Activated gamma-delta T cell treated with anti-CD3 and anti-CD28 coated beads, Interleukin-2, amount 50 U/mL, for 16 hours (primary cell): ENCODE measurements around the gene GALM.
"Not testable (repeated sequence)": the region's sequence is repeated elsewhere in the genome, so short reads cannot be mapped to it uniquely, and the experiment has no call there.

Experiments
- DNase-seq: peaks from one replicate; pipeline ENCODE4 v3.0.0-alpha.2; 2020; ENCODE audit warnings: low read depth

The GALM gene

GRCh38 chr2:38682008-38682575, 16.2 kb downstream of the GALM start:
- no peak for DNase-seq

DNA sequence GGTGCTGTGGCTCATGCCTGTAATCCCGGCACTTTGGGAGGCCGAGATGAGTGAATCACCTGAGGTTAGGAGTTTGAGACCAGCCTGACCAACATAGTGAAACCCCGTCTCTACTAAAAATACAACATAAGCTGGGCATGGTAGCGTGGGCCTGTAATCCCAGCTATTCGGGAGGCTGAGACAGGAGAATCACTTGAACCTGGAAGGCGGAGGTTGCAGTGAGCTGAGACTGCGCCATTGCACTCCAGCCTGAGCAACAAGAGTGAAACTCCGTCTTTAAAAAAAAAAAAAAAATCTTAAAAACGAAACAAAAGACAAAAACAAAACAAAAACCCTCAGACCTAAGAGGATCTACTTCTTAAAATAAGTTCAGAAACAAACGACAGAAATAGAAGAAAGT, 16.7 kb downstream of the GALM start:
- DNase-seq, result not testable (repeated sequence)

DNA sequence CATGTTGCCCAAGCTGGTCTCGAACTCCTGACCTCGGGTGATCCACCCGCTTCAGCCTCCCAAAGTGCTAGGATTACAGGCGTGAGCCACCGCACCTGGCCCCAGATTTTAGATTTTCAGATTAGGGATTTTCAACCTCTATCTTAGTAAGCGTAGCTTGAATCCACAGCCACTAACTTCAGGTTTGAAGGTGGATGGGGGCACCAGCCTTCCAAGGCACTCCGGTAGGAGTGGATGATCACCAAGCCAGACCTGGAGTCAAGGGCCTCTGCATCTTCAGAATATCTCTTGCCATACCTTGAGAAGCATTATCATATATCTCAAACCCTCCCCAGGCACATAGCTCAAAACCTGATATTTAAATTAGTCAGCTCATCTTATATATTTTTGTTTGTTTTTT, 17.9 kb downstream of the GALM start:
- DNase-seq, result no peak

GRCh38 chr2:38685116-38685735, 19.3 kb downstream of the GALM start:
- DNase-seq, result no peak

DNA sequence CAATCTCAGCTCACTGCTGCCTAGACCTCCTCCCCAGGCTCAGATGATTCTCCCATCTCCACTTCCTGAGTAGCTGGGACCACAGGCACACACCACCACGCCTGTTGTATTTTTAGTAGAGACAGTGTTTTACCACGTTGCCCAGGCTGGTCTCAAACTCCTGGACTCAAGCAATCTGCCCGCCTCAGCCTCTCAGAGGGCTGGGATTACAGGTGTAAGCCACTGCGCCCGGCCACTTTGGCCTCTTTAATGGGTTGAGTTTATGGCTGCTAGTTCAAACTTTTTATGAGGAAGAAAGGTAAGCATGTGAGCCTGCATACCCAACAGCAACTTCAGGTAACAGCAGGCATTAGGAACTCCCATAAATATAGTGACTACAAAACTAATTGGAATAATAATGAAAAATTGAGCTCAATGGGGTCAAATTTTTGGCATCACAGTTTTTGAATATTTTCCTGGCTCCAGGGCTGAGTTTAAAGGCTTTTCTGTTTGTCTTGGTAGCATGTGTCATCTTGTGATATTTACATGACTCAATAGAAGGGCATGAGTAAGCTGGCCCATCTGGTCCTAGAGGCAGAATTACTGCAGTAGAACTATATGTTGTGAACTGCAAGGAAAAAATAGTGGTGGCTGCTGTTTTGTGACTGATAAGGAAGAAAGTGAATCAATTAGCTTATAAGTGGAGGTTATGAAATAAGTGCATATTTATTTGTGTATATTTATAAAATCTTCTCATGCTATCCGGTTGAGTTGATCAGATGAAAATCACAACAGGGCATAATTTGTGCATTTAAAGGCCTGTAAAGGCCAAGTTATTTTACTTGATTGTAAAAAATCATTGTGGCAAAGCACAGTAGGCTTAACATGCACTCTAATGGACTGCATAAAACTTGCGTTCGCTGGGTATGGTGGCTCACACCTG, 24.8 kb downstream of the GALM start:
- DNase-seq, result no peak

- DNase-seq, result no peak
These were observed 26.1 kb downstream of the GALM start for GRCh38 chr2:38691994-38692393.

GRCh38 chr2:38692636-38693318, 26.9 kb downstream of the GALM start:
- no peak for DNase-seq

- DNase-seq, result no peak
These were observed 31.4 kb downstream of the GALM start for GRCh38 chr2:38697116-38697840.

DNA sequence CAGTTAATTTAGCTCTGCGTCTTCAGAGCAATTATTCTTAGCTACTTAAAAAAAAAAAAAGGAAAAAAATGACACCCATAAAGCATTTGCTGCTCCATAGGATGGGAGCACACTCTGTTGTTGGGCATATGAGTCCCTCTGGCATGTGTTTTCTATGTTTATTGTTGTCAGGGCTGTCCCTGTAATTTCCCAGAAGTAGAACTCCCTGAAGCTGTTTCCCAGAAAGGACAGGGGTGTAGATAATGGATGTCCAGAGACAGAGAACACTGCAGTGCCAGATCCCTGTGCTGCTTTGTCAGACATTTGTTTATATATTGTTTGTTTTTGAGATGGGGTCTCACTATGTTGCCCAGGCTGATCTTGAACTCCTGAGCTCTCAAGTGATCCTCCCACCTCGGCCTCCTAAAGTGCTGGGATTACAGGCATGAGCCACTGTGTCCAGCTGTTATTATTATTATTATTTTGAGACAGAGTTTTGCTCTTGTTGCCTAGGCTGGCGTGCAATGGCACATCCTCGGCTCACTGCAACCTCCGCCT, 32.6 kb downstream of the GALM start:
- DNase-seq, result no peak

GRCh38 chr2:38700113-38700785, 34.3 kb downstream of the GALM start:
- no peak for DNase-seq

- DNase-seq, result no peak
These were observed 35.1 kb downstream of the GALM start for GRCh38 chr2:38700881-38701458.

DNA sequence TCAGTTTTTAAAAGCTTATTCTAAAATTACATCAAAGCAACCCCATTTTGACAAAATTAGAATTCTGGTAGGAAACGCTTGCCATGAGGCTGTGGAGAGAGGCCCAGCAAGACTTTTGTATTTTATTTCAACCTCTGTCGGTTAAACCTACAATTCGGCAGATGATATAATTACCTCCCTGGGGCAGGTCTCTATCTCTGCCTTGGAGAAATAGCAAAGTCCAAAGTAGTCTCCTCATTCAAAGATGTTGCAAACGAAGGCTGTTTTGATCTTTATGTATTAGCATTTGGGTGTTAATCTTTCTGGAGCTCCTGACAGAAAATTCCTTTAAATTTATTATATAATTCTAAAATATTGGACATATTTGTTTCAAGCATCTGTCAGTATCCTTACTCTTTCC, 35.6 kb downstream of the GALM start:
- no peak for DNase-seq

GRCh38 chr2:38702413-38702812, 36.5 kb downstream of the GALM start:
- DNase-seq, result no peak

GRCh38 chr2:38703336-38703735, 37.4 kb downstream of the GALM start:
- DNase-seq, result not testable (repeated sequence)

GRCh38 chr2:38704664-38705063, 38.8 kb downstream of the GALM start:
- no peak for DNase-seq

- no peak for DNase-seq
These were observed 41.0 kb downstream of the GALM start for GRCh38 chr2:38706846-38707345.

DNA sequence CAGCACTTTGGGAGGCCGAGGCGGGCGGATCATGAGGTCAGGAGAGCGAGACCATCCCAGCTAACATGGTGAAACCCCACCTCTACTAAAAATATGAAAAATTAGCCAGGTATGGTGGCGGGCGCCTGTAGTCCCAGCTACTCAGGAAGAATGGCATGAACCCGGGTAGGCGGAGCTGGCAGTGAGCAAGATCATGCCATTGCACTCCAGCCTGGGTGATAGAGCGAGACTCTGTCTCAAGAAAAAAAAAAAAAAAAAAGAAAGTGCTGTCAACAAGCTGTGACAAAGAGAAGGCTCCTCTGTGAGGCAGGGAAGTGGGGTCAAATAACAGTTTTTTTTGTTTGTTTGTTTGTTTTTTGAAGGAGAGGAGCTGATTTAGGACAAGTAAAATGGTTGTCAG, 42.6 kb downstream of the GALM start:
- not testable (repeated sequence) for DNase-seq

DNA sequence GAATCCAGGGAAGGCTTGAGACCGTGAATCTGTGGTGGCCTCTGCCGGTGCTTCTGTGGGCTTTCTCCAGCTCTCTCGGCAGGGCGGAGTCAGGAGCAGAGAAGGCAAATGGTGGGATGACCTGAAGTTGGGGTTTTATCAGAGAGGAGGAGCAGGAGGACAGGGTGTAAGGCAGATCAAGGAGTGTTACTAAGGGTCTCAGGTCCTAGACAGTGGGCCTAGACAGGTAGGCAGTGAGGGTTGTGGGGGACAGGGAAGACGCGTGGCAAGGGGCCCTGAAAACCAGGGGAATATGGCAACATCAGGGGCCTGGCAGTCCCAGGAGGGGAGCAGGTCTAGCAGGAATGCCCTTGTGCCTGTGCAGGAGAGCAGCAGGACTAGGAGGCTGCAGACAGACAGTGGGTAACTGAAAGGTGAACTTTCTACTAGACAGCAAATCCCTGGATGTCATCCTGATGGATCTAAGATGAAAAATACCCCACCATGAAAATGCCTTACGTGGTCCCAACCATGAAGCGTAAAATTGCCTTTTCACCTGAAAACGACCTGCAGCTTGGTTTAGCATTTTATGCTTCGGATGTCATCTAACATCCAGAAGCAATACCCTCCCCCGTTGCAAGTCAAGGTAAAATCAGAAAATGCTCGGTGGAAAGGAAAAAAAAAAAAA, 43.1 kb downstream of the GALM start:
- DNase-seq, result no peak

DNA sequence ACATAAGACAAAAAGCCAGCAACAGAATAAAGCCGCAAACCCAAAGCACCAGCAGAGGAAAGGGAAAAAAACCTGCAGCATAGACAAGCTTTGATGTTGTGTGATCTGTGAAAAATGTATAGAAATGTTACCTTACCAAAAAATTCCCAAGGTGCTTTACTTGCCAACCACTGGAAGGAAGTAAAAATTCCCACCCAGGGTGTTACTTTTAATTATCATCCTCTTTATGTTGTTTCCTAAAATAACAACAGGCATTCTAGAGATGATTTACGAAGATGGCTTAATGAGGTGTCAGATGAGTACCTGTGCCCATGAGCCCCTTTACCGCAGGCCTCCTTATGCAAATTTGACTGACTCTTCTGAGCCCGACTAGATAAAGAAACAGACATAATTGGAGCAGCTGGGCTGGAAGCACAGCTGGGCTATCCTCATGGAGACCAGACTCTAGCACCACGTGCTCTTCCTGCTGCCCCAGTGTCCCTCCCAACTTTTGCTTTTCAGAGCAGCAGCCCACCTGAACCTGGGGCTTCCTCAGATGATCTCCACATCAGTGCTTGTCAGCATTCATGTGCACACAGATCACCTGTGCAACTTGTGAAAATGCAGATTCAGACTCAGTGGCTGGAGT, 43.8 kb downstream of the GALM start:
- DNase-seq, result peak; percentile 10
